ENCODE measurements around the gene COL5A1. TPM values are rescaled to one million over a fixed set of nuclear protein-coding genes. Genes with fewer than 3 reads are reported as not detected.

Gene COL5A1
- total RNA-seq, 1 donor from 2014 or later: 79.4 TPM

GRCh38 chr9:134726722-134727034, 85.1 kb downstream of the COL5A1 start:
- intact Hi-C loops (cut with DNase I): no loop called here
- DNase-seq (ENCODE audit: low spot score): no peak
- ATAC-seq: no peak

DNA sequence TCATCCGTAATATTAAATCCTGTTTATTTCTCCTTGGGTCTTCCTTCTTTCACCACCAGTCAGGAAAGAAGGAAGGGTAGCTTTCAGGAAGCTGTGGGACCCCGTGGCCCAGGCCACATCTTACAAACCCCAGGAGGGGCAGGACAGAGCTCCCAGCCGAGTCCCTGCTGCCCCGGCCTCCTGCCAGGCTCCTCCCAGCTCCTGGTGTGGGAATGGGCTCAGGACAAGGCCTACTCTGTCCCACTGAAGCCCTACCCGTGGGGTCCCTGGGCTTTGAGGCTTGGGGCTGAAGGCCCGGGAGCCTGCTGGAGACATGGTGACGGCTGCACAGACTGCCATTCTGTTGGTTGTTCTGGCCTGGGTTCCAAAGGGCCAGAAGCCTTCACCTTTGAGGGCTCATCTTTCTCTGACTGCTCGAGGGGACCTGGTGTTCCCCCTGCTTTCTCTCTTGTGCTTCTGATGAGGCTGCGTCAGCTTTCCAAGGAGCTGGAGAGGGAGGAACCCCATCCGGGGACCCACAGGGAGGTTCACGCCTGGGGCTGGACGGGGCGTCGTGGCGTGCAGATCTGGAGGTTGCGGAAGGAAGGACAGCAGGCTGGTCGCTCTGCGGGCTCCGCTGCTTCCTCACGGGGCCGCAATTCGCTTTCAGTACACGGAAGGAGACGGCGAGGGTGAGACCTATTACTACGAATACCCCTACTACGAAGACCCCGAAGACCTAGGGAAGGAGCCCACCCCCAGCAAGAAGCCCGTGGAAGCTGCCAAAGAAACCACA, 86.6 kb downstream of the COL5A1 start:
- intact Hi-C loops (cut with DNase I): no loop called here
- DNase-seq (ENCODE audit: low spot score) (no peak), ATAC-seq (no peak)

GRCh38 chr9:134728801-134729495, 87.3 kb downstream of the COL5A1 start:
- intact Hi-C loops (cut with DNase I): no loop called here
- no peak for DNase-seq (ENCODE audit: low spot score)
- ATAC-seq: no peak

DNA sequence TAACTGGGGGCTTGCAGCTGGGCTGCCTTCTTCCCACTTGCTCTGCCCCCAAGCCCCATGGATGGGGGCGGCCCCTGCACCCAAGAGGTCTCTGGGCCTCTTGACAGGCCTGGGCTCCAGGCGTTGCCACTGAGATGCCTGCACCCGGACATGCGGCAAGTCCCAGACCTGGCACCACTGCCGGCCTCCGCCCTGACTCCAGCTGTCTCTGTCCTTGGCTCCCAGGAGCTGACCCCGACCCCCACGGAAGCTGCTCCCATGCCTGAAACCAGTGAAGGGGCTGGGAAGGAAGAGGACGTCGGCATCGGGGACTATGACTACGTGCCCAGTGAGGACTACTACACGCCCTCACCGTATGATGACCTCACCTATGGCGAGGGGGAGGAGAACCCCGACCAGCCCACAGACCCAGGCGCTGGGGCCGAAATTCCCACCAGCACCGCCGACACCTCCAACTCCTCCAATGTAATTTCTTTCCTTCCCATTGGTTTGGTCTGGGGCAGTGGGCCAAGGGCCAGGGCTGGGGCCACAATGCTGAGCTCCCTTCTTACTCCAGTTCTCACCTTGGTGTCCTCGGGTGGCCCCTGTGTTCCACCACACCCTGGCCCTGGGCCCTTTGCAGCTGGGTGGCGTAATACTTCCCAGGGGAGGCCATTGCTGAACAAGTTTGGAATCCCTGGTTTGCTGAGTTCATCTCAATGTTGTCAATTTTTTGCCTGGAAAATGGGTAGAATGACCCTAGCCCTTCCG, 88.6 kb downstream of the COL5A1 start:
- ATAC-seq (peak; percentile 33), DNase-seq (ENCODE audit: low spot score) (no peak)
- intact Hi-C loops (cut with DNase I): no loop called here

- intact Hi-C loops (cut with DNase I): no loop called here
- DNase-seq (ENCODE audit: low spot score): no peak
Measured at GRCh38 chr9:134730761-134731496, 89.3 kb downstream of the COL5A1 start.

DNA sequence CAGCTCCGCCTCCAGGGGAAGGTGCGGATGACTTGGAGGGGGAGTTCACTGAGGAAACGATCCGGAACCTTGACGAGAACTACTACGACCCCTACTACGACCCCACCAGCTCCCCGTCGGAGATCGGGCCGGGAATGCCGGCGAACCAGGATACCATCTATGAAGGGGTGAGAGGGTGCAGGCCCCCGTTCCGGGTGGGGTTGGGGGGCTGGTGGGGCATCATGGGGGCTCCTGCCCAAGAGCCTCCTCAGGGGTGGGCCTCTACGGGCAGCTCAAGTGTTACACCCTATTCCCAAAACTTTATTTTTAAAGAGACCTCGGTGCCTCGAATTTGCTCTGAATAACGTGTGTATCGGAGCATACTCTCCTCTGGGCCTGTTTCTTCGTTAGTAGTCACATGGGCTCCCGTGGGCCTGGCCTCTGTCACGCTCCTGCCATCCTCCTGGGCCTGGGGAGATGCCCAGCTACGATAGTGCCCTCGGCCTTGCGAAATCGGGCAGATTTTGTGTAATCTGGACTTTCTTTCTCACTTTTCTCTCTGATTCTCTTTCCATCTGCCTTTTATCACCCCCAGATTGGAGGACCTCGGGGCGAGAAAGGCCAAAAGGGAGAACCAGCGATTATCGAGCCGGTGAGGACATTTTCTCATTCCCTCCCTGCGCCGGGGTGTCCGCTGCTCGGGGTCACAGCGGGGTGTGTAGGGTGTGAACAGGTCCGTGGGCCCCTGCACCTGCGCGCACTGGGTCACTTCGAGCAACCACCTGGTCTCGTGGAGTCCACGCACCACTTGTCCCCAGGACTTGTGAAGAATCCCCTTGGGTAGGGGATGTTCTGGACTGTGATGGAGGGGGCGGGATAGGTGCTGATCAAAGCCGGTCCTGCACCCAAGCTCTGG, 90.1 kb downstream of the COL5A1 start:
- ATAC-seq: no peak
- intact Hi-C loops (cut with DNase I): no loop called here
- no peak for DNase-seq (ENCODE audit: low spot score)

More at GRCh38 chr9:134730761-134731496, 89.3 kb downstream of the COL5A1 start:
- no peak for ATAC-seq

- DNase-seq (ENCODE audit: low spot score) (no peak), ATAC-seq (peak; percentile 58)
- intact Hi-C loops (cut with DNase I): no loop called here
Measured at GRCh38 chr9:134732392-134733110, 90.9 kb downstream of the COL5A1 start.

DNA sequence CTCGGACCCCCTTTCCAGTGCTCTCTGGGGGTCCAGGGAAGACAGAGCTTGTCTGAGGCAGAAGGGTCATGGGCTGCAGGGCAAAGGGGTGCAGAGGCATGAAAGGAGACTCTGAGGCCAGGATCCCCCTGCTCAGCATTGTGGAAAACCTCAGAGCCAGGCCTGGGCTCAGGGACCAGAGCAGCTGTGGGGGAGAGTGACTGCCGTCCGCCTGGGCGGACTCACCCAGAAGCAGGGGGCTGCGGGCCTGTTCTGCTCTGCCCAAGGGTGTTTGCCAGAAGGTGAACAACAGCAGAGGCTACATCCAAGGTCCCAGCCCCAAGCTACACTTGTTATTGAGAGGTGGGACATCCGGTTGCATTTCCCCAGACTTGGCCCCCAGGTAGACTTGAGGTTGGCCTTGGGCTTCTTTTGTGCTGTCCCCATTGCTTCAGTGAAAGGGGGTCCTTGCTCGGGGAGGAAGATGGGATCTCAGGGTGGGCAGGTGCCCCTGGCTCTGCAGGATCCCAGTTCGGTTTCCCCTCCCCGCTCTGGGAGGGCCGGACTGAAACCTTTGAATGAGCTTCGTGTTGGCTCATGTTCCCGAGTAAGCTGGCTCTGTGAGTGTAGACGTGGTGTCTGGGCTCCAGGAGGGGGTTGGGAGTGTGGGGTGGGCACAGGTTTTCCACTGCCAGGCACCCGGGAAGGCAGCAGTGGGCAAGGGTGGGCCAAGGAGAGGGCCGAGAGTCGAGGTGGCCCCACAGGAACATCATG, 92.1 kb downstream of the COL5A1 start:
- DNase-seq (ENCODE audit: low spot score): no peak
- ATAC-seq: no peak
- intact Hi-C loops (cut with DNase I): no loop called here

GRCh38 chr9:134734270-134734669, 92.7 kb downstream of the COL5A1 start:
- DNase-seq (ENCODE audit: low spot score) (no peak), ATAC-seq (no peak)
- intact Hi-C loops (cut with DNase I): no loop called here

DNA sequence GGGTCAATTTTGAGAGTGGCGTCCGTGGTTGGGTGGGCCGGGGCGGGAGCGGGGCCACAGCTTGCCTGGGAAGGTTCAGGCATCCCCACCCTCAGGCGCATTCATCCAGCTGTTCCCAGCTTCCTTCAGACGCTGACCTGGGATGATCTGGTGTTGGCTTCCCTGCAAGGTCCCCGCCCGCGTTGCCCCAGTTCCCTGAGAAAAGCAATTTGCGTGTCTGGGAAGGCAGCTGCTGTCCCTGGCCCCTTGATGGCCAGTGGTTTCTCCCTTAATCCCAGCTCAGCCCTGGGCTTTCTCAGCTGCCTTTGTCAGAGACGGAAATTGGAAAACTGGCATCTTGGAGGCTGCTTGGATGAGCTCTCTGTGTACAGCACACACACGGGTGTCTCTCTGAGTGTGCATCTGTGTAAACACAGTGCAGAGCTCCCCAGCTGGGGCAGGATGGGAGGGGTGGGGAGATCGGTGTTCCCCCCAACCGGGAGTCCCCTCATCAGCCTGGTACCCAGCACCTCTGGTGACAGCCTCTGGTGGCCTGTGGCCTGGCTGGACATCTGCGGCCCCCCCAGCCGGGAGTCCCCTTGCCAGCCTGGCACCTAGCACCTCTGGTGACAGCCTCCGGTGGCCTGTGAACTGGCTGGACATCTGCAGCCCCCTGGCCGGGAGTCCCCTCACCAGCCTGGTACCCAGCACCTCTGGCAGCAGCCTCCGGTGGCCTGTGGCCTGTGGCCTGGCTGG, 94.0 kb downstream of the COL5A1 start:
- ATAC-seq: peak; percentile 73
- intact Hi-C loops (cut with DNase I): loop anchor here (5.0 kb wide), 1 partner anchor 33 kb away; no protein-coding TSS in a partner anchor
- no peak for DNase-seq (ENCODE audit: low spot score)

DNA sequence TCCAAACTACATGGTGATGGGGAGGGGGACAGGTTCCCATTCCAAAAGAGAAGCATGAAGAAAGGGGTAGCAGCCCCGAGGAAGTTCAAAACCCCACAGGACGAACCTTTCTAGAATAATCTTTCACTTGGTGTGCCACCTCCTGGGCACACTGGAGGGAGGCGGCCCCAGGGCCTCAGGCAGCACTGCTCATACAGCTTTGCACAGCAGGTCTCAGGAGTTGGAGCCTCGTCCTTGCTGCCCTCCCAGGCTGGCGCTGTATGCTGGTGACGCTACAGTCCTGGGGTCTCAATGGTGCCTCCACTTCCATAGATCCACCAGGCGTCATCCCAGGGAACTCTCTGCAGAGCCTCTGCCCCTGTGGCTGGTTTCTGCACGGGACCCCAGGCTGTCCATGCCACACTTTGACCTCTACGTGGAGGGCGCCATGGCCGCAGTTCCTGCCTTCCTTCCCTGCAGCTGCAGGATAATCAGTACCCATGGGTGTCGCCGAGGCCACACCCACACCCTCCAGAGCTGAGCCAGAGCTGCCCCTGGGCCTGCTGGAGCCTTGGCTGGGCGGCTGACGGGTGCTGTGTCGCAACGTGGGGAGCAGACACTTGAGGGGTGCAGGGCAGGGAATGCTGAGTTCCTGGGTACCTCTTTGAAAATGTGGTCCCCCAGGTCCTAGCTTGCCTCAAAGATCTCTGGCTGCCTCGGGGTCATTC, 95.3 kb downstream of the COL5A1 start:
- intact Hi-C loops (cut with DNase I): loop anchor here (5.0 kb wide), 1 partner anchor 35 kb away; no protein-coding TSS in a partner anchor
- DNase-seq (ENCODE audit: low spot score): no peak
- ATAC-seq: no peak

GRCh38 chr9:134737842-134738580, 96.4 kb downstream of the COL5A1 start:
- no peak for ATAC-seq
- intact Hi-C loops (cut with DNase I): loop anchor here (1.0 to 5.0 kb wide), 2 partner anchors 36 to 289 kb away; no protein-coding TSS in a partner anchor

GRCh38 chr9:134738869-134739659, 97.5 kb downstream of the COL5A1 start:
- ATAC-seq (peak; percentile 67), DNase-seq (ENCODE audit: low spot score) (peak; percentile 90)
- intact Hi-C loops (cut with DNase I): loop anchor here (1.0 to 5.0 kb wide), 2 partner anchors 37 to 290 kb away; no protein-coding TSS in a partner anchor

More at GRCh38 chr9:134737842-134738580, 96.4 kb downstream of the COL5A1 start:
- no peak for DNase-seq (ENCODE audit: low spot score)

GRCh38 chr9:134739660-134739968, 98.0 kb downstream of the COL5A1 start:
- ATAC-seq: no peak
- DNase-seq (ENCODE audit: low spot score): no peak
- intact Hi-C loops (cut with DNase I): loop anchor here (5.0 kb wide), 1 partner anchor 37 kb away; no protein-coding TSS in a partner anchor

Data from sciatic nerve (tissue), 2 donors.